GM12873 (cell line): ENCODE results near the gene CATSPER1.

Source experiments
- CTCF ChIP-seq: IDR thresholded peaks from 2 replicates; pipeline ENCODE4 v1.5.1; 2012; ENCODE audit warnings: low read depth, mild to moderate bottlenecking, moderate library complexity, low read length, control low read depth; ENCODE audit not compliant: insufficient read depth; ENCODE audit errors: missing control alignments

CATSPER1 gene

GRCh38 chr11:66026017-66026529, at the start of gene CATSPER1:
Gene CATSPER1, minus strand, starts transcription at chr11:66026479. Its CDS starts 100 bp downstream, at chr11:66026379.
- TF ChIP-seq CTCF, result no peak

- TF ChIP-seq CTCF, result no peak
Observed at GRCh38 chr11:66075273-66075672, 49.0 kb upstream of the CATSPER1 start.

GRCh38 chr11:66073669-66074068, 47.4 kb upstream of the CATSPER1 start:
- no peak for TF ChIP-seq CTCF

DNA sequence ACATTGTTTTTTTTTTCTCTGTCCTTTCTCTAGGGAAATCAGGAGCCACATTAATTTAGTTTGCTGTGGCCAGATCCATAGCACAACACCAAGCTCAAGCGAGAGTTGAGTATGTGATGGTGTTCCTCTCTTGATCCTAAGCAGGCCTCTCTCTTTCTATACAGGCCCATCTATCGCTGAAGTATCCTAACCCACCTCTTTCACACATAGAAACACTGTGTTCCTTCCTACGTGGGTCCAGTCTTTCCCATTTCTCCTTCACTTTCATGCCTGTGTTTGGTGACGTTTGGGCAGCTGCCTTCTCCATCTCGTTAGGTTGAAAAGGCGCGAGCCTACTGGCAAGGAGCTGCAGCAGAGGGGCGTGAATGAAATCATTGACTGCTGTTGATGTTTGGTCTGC, 46.2 kb upstream of the CATSPER1 start:
- TF ChIP-seq CTCF, result no peak

DNA sequence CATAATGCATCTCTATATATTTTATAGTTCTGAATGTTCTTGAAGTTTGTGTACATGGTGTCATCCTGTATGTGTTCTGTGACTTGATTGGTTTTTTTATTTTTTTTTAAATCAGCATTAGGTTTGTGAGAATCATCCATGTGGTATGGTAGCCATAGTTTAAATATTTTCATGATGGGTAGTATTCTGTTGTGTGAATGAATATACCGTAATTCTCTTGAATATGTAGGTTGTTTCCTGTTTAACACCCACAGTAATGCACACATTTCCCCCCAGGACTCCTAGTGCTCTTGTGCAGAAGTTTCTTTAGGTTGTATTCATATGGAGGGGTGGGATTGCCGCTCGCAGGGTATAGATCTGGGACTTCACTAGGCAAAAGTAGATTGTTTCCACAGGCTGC, 45.8 kb upstream of the CATSPER1 start:
- TF ChIP-seq CTCF, result no peak

DNA sequence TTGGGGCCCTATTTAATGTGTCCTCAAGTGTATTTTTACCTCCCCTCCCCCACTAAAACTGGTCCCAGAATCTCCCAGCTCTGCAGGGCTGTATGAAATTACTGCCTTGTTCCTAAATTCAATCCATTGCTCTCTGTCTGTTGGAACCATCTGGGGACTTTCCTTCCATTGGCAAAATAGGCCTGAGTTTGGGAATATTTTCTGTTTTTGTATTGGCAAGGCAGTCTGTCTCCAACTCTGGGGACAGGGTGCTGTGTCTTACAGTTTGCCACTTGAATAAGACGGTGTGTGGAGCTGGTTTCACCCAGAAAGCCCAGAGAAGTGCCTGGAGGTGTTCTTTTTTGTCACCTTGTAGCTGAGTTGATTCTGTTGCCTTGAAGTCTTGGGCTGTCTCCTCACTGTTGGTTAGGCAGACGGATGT, 45.1 kb upstream of the CATSPER1 start:
- TF ChIP-seq CTCF, result no peak

DNA sequence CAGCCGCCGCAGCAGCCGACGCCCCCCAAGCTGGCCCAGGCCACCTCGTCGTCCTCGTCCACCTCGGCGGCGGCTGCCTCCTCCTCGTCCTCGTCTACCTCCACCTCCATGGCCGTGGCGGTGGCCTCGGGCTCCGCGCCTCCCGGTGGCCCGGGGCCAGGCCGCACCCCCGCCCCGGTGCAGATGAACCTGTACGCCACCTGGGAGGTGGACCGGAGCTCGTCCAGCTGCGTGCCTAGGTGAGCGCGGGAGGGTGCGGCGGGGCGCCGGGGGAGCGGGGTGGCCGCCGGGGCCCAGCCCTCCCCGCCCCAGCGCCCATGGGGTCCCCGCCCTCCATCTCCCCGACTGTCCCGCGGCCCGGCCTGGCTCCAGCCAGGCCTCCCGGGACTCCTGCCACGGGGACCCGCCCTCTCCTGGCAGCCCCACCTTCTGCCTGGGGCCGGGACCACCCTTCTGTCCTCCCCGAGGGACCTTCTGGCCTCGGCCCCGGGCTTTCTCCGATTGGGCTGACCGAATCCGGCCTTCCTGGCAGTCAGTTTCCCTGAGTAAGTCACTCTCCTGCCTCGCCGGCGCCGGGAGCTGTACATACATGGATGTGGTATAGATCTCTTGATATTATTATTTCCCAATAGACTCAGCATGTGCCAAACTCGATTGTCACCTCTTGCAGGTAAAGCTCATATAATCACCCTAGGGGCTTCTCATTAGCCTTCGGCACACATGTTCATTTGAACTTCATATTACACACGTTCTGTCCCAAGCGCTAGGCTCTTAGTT, 44.5 kb upstream of the CATSPER1 start:
- no peak for TF ChIP-seq CTCF
